Esophagus (tissue), 2 donors: Measurements from ENCODE around the gene GRAMD4. TPM values are rescaled to one million over a fixed set of nuclear protein-coding genes. Genes with fewer than 3 reads are reported as not detected.

Experiments used
- polyA plus RNA-seq, 2 donors: library from polyadenylated mRNA; stranded (reverse); fragments of 200-250 nt; gene quantifications; one replicate each; pipeline ENCODE4 v1.2.3, GENCODE V29; 2013
- donor health status: healthy with polysubstance abuse.
- donor health status: Bipolar disorder and iron deficiency.

Gene GRAMD4
- polyA plus RNA-seq, 2 donors = 15.6 to 18.0 TPM

Other genes with a start within 250 kb of the GRAMD4 start
- gene CELSR1, start 82.8 kb upstream of the GRAMD4 start, polyA plus RNA-seq = 10 to 100 TPM; 19.8 to 34.8 TPM
- 10 to 100 TPM in 1 of 2 donors, 1 to 10 TPM in 1; 8.7 to 13.4 TPM for gene CERK, start 117.9 kb downstream of the GRAMD4 start, polyA plus RNA-seq
- 10 to 100 TPM; 15.1 to 17.4 TPM for gene TBC1D22A, start 142.3 kb downstream of the GRAMD4 start, polyA plus RNA-seq